CD4-positive, CD25-positive, alpha-beta regulatory T cell (primary cell): ENCODE measurements around the gene GDAP2. TPM values are rescaled to one million over a fixed set of nuclear protein-coding genes. Genes with fewer than 3 reads are reported as not detected.

Experiments used
- ATAC-seq, 2 donors: fragments of 150-1000 bp; cut with Tn5 transposase; one replicate each; pipeline ENCODE4 v1.10.0; 2021; ENCODE audit warnings: low read depth in 2 of 2, moderate number of reproducible peaks in 2 of 2, moderate library complexity in 1 of 2
- DNase-seq, 3 donors: peaks; one replicate each; pipeline versions ENCODE4 v3.0.0 to v3.0.0-alpha.2; 2012 to 2022; ENCODE audit warnings: mixed read lengths in 1 of 3
- H3K27ac ChIP-seq: one replicate; pipeline ENCODE4 v1.7.0; 2013; ENCODE audit warnings: mild to moderate bottlenecking, low read length; ENCODE audit not compliant: insufficient read depth, poor library complexity, severe bottlenecking
- H3K27me3 ChIP-seq: one replicate; pipeline ENCODE4 v1.7.0; 2013; ENCODE audit warnings: low read length; ENCODE audit not compliant: control insufficient read depth, insufficient read depth
- H3K36me3 ChIP-seq: one replicate; pipeline ENCODE4 v1.7.0; 2013; ENCODE audit warnings: mild to moderate bottlenecking, low read length, moderate library complexity; ENCODE audit not compliant: control insufficient read depth, insufficient read depth
- H3K4me1 ChIP-seq: 2 replicates; pipeline ENCODE4 v1.7.0; 2013; ENCODE audit warnings: mild to moderate bottlenecking, low read length; ENCODE audit not compliant: insufficient read depth, control insufficient read depth, poor library complexity, severe bottlenecking
- H3K4me3 ChIP-seq: one replicate; pipeline ENCODE4 v1.7.0; 2013; ENCODE audit warnings: low read depth, mild to moderate bottlenecking, low read length, moderate library complexity
- H3K9me3 ChIP-seq, 2 experiments: 1 replicate in 1 of 2; 2 replicates in 1 of 2; pipeline ENCODE4 v1.7.0; 2013; ENCODE audit warnings: low read length in 2 of 2, mild to moderate bottlenecking in 1 of 2, moderate library complexity in 1 of 2; ENCODE audit not compliant: control insufficient read depth in 2 of 2
- H3K27ac Mint-ChIP-seq, 3 donors: one replicate each; pipeline ENCODE4 v1.8.0; 2020 to 2022; ENCODE audit warnings: mild to moderate bottlenecking in 3 of 3, mixed read lengths in 3 of 3, moderate library complexity in 2 of 3
- H3K27me3 Mint-ChIP-seq: one replicate; pipeline ENCODE4 v1.8.0; 2022; ENCODE audit warnings: mild to moderate bottlenecking, mixed read lengths
- H3K36me3 Mint-ChIP-seq: one replicate; pipeline ENCODE4 v1.8.0; 2020; ENCODE audit warnings: mixed read lengths
- H3K4me1 Mint-ChIP-seq, 4 donors: one replicate each; pipeline ENCODE4 v1.8.0; 2020 to 2022; ENCODE audit warnings: mixed read lengths in 4 of 4, mild to moderate bottlenecking in 1 of 4
- H3K4me3 Mint-ChIP-seq, 4 donors: one replicate each; pipeline ENCODE4 v1.8.0; 2020 to 2022; ENCODE audit warnings: mild to moderate bottlenecking in 4 of 4, mixed read lengths in 4 of 4, moderate library complexity in 3 of 4
- H3K9me3 Mint-ChIP-seq, 7 donors: one replicate each; pipeline ENCODE4 v1.8.0; 2020 to 2022; ENCODE audit warnings: mixed read lengths in 7 of 7, mild to moderate bottlenecking in 3 of 7, moderate library complexity in 2 of 7
- polyA plus RNA-seq, 4 donors: library from polyadenylated mRNA; unstranded; fragments of 300-500 nt; fragmentation: Illumina TruSeq; gene quantifications; one replicate each; pipeline ENCODE4 v1.2.3, GENCODE V29; 2021
- total RNA-seq: library from RNA; stranded (reverse); gene quantifications from one replicate; pipeline ENCODE4 v1.2.3, GENCODE V29; 2022

The GDAP2 gene
- total and polyA plus RNA-seq, 5 donors from 2014 or later = 9.5 to 27.9 (median 14.3) TPM

DNA sequence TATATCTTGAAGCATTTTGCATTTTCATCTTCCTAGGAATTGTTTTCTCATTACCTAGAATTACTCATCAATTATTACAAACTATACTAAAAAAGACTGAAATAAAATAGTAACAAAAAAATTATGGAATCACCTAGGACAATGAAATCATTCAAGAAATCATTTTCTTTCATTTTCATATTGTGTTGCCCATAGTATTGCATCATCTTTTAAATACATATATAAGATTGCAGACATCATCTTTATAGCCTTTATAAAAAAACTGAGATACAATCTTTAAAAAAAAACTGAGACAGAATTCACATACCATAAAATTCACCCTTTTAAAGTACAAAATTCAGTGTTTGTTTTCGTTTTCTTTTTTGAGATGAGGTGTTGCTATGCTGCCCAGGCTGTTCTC, 29.6 kb downstream of the GDAP2 start:
- H3K27me3 ChIP-seq = no peaks in the 10 kb centered on the region
- H3K9me3 Mint-ChIP-seq = peaks cover 0 to 3% (median 0%) of the 10 kb centered on the region in 7 donors
- H3K4me1 ChIP-seq = no peaks in the 10 kb centered on the region
- no peaks in the 10 kb centered on the region for H3K9me3 ChIP-seq
- no peak for DNase-seq
- peaks cover 43% of the 10 kb centered on the region for H3K36me3 Mint-ChIP-seq
- H3K27me3 Mint-ChIP-seq = no peaks in the 10 kb centered on the region
- ATAC-seq = no peak
- H3K27ac Mint-ChIP-seq = no peak overlapping the region
- H3K36me3 ChIP-seq = peaks cover 68% of the 10 kb centered on the region
- H3K4me1 Mint-ChIP-seq = peaks cover 0 to 10% (median 8%) of the 10 kb centered on the region in 4 donors
- H3K4me3 Mint-ChIP-seq = no peak overlapping the region
- H3K4me3 ChIP-seq = no peak overlapping the region
- H3K27ac ChIP-seq = no peak overlapping the region

DNA sequence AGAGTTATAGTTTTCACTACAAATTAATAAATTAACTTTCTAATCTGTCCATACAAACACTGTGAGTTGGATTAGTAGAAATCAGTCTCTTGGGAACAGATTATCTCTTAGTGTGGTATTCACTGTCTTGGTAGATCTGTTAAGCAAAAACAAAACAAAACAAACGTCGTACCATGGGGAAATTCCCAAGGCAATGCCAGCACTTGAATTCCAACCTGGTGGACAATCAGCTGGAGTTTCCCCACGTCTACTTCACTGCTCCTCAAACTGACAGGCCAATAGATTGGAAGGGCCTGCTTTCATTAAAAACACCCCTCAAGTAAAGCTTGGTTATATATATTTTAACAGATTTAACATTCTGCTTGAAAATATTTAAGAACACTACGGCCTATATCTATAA, 31.9 kb downstream of the GDAP2 start:
- H3K9me3 ChIP-seq = no peaks in the 10 kb centered on the region
- DNase-seq (no peak), ATAC-seq (no peak)
- Mint-ChIP-seq H3K4me1 (peaks cover 0 to 6% (median 6%) of the 10 kb centered on the region in 4 donors), H3K4me3 (no peak overlapping the region), H3K9me3 (peaks cover 0 to 3% (median 0%) of the 10 kb centered on the region in 7 donors), H3K27ac (no peak overlapping the region), H3K36me3 (peaks cover 30% of the 10 kb centered on the region), H3K27me3 (no peaks in the 10 kb centered on the region)
- no peaks in the 10 kb centered on the region for H3K4me1 ChIP-seq
- H3K27me3 ChIP-seq = no peaks in the 10 kb centered on the region
- peaks cover 67% of the 10 kb centered on the region for H3K36me3 ChIP-seq
- no peak overlapping the region for H3K4me3 ChIP-seq
- no peak overlapping the region for H3K27ac ChIP-seq

DNA sequence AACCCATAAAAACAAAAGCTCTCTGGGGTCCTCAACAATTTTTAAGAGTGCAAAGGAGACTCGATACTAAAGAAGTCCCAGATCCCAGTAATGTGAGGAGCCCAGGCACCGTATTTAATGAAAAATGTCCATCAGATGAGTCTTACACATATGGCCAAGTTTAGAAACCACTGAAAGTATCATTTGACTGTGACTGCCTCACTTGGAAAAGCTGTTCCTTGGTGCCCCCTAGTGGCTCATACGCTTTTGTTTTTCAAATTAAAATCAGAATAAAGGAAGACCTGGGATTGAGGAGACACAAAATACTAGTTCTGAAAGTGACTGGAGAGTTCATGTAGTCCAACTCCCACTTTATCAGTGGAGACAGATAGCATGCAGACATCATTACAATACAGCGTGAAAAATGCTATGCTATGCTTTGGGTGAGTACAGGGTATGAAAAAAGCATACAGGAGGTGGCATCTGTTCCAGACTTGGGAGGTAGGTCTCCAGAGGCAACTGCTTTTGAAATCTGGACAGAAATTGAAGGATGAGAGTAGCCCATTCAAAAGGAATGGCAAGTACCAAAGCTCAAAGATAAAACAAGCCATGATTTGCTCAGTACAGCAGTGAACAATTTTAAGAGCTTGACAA, 33.8 kb downstream of the GDAP2 start:
- ATAC-seq (peak in 1 of 2 donors; percentile 45), DNase-seq (peak; percentile 22 to 83 (median 50))
- Mint-ChIP-seq H3K4me3 (no peak overlapping the region), H3K36me3 (peaks cover 23% of the 10 kb centered on the region), H3K4me1 (peaks cover 0 to 13% (median 5%) of the 10 kb centered on the region in 4 donors), H3K9me3 (no peaks in the 10 kb centered on the region), H3K27me3 (no peaks in the 10 kb centered on the region), H3K27ac (peak overlapping the region in 1 of 3 donors; percentile 9)
- H3K27me3 ChIP-seq = no peaks in the 10 kb centered on the region
- H3K9me3 ChIP-seq = no peaks in the 10 kb centered on the region
- H3K36me3 ChIP-seq = peaks cover 49% of the 10 kb centered on the region
- no peaks in the 10 kb centered on the region for H3K4me1 ChIP-seq
- H3K27ac ChIP-seq = no peak overlapping the region
- H3K4me3 ChIP-seq = no peak overlapping the region

DNA sequence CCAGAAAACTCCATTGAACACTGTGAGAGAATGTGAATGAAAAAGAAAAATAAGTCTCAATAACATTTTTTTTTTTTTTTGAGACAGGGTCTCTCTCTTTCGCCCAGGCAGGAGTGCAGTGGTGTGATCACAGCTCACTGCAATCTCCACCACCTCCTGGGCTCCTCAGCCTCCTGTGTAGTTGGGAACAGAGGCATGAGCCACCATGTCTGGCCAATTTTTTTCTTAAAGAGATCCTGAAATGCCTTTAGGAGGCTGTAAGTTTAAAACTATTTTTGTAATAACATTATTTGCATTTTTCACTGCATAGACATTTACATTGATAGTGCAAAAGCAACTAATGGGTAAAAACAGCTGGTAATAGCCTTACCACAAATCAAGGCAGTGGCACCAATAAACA, 35.3 kb downstream of the GDAP2 start:
- peaks cover 45% of the 10 kb centered on the region for H3K36me3 ChIP-seq
- H3K36me3 Mint-ChIP-seq = peaks cover 25% of the 10 kb centered on the region
- ATAC-seq = no peak

DNA sequence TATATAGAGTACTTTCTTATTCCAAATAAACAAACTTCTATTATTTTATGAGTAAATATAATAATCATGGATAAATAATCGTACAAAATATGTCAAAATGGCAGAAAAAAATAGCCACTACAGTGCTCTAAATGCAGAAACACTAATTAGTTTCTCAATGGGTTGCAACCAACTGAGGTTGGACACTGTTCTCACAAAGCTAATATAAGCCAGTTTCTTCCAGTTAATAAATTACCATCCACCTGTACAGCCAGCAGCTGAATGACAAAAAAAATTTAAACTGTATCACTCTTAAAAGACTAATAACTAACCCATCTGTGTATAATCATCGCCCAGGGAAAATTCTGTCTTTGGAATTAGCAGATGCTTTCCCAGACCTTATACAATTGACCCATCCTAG, 36.9 kb downstream of the GDAP2 start:
- Histone ChIP-seq H3K4me3 (no peak overlapping the region), H3K36me3 (peaks cover 35% of the 10 kb centered on the region), H3K9me3 (no peaks in the 10 kb centered on the region), H3K4me1 (no peaks in the 10 kb centered on the region), H3K27ac (no peak overlapping the region), H3K27me3 (no peaks in the 10 kb centered on the region)
- Mint-ChIP-seq H3K4me1 (peaks cover 0 to 13% (median 6%) of the 10 kb centered on the region in 4 donors), H3K36me3 (peaks cover 29% of the 10 kb centered on the region), H3K27me3 (no peaks in the 10 kb centered on the region), H3K4me3 (no peak overlapping the region), H3K9me3 (no peaks in the 10 kb centered on the region), H3K27ac (no peak overlapping the region)
- DNase-seq = no peak
- no peak for ATAC-seq

More for the DNA sequence above, 35.3 kb downstream of the GDAP2 start:
- Histone ChIP-seq H3K9me3 (no peaks in the 10 kb centered on the region), H3K27ac (no peak overlapping the region), H3K4me3 (no peak overlapping the region), H3K4me1 (no peaks in the 10 kb centered on the region), H3K27me3 (no peaks in the 10 kb centered on the region)
- Mint-ChIP-seq H3K27ac (no peak overlapping the region), H3K4me3 (no peak overlapping the region), H3K4me1 (peaks cover 0 to 13% (median 6%) of the 10 kb centered on the region in 4 donors), H3K27me3 (no peaks in the 10 kb centered on the region), H3K9me3 (no peaks in the 10 kb centered on the region)
- no peak for DNase-seq

DNA sequence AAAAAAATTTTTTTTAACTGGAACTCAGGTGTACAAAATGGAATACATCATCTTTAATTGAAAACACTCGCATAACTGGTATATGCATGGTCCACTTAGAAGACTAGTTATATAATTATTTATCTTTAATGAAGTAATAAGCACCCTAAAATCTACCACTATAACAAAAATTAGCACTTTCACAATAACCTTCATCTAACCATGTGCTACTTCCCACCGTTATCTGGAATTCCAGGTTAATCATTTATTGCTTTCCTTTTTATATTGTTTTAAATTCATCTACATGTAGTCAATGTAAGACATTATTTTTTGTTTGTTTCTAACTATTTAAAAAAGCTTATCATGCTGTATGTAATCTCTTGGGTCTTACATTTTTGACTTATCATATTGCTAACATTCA, 39.0 kb downstream of the GDAP2 start:
- Mint-ChIP-seq H3K36me3 (peaks cover 33% of the 10 kb centered on the region), H3K4me3 (no peak overlapping the region), H3K9me3 (no peaks in the 10 kb centered on the region), H3K27ac (no peak overlapping the region), H3K27me3 (no peaks in the 10 kb centered on the region), H3K4me1 (peaks cover 2 to 10% (median 6%) of the 10 kb centered on the region in 4 donors)
- no peak overlapping the region for H3K4me3 ChIP-seq
- DNase-seq = no peak
- H3K9me3 ChIP-seq = no peaks in the 10 kb centered on the region
- peaks cover 21% of the 10 kb centered on the region for H3K36me3 ChIP-seq
- no peaks in the 10 kb centered on the region for H3K4me1 ChIP-seq
- no peaks in the 10 kb centered on the region for H3K27me3 ChIP-seq
- H3K27ac ChIP-seq = no peak overlapping the region
- ATAC-seq = no peak

DNA sequence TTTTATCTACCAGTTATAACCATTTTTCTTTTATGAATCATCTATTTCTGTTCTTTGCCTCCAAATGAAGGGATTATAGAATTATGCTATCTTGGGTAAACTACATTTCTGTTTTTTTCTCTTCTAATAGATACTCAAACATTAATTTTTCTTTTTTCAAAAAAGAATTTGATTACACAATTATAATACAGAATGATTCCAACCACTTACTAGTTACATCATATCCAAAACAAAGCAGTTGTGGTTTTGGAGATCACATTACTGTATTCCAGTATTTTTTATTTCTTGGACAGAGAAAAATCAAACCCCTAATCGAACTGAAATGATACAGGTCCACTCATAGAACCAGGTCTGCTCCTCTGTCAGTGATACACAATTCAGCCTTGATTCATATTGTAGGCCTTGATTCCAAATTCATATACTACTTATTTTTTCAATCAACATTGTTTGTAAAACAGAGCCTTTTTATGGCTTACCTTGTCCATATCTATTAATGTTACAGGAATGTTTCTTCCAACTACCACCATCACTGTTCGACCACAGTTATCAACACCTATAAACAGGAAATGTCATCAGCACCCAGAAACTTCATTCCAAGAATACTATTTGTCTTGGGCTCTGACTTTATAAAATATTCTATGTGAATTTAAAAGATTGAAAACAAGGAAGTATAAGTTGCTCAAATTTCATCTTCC, 43.2 kb downstream of the GDAP2 start:
- peaks cover 0 to 1% (median 0%) of the 10 kb centered on the region in 7 donors for H3K9me3 Mint-ChIP-seq
- H3K27me3 Mint-ChIP-seq = no peaks in the 10 kb centered on the region
- H3K4me3 Mint-ChIP-seq = no peak overlapping the region
- DNase-seq (no peak), ATAC-seq (no peak)
- Histone ChIP-seq H3K36me3 (peaks cover 29% of the 10 kb centered on the region), H3K4me3 (no peak overlapping the region), H3K27ac (no peak overlapping the region), H3K27me3 (no peaks in the 10 kb centered on the region), H3K4me1 (no peaks in the 10 kb centered on the region), H3K9me3 (no peaks in the 10 kb centered on the region)
- peaks cover 38% of the 10 kb centered on the region for H3K36me3 Mint-ChIP-seq
- H3K27ac Mint-ChIP-seq = no peak overlapping the region
- peaks cover 0 to 9% (median 5%) of the 10 kb centered on the region in 4 donors for H3K4me1 Mint-ChIP-seq
